Endothelial cell of umbilical vein (primary cell): ENCODE results near the gene NHS.

ENCODE experiments used
- POLR2A ChIP-seq: IDR thresholded peaks from 2 replicates; pipeline ENCODE4 v1.6.1; 2012; ENCODE audit warnings: low read depth, mild to moderate bottlenecking, control low read depth, low read length
- TF ChIP-seq, protein P1 (sequence below), 2 donors: IDR thresholded peaks; 1 replicate in 1 of 2; 2 replicates in 1 of 2; pipeline ENCODE4 v1.5.1; 2011; ENCODE audit warnings: low read length in 2 of 2, mild to moderate bottlenecking in 2 of 2, moderate library complexity in 2 of 2, control low read depth in 1 of 2, inconsistent platforms in 1 of 2, low read depth in 1 of 2; ENCODE audit not compliant: insufficient read depth in 1 of 2; ENCODE audit errors: extremely low read depth in 1 of 2
- TF ChIP-seq, protein P2 (sequence below): IDR thresholded peaks from 2 replicates; pipeline ENCODE4 v1.6.1; 2011; ENCODE audit not compliant: insufficient read depth, insufficient read length

DNA sequence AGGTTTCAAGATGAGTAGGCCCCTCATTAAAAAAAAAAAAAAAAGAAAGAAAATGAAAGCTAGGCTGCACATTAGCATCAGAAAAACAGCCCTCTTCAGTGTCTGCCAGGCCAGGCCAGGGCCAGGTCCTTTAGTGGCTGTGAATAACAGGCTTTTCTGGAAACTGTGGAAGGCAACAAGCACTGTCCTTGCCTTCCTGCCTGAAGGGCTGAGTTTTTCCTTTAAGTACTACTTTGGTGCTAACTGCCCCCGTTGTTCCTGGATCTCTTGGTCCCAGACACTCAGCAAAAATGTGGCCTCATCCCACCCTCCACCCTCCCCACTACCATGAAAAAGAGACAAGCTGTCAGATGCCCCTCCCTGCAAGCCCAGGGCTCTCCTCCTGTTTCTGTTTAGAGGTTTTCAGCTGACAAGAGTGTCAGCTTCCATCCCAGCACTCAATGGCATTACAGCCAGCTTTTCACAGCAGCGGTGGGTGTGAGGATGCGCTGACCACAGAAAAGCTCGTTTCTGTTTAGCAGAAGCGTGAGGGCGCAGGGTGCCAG, 174.2 kb downstream of the NHS start:
- TF ChIP-seq, protein P1, sequence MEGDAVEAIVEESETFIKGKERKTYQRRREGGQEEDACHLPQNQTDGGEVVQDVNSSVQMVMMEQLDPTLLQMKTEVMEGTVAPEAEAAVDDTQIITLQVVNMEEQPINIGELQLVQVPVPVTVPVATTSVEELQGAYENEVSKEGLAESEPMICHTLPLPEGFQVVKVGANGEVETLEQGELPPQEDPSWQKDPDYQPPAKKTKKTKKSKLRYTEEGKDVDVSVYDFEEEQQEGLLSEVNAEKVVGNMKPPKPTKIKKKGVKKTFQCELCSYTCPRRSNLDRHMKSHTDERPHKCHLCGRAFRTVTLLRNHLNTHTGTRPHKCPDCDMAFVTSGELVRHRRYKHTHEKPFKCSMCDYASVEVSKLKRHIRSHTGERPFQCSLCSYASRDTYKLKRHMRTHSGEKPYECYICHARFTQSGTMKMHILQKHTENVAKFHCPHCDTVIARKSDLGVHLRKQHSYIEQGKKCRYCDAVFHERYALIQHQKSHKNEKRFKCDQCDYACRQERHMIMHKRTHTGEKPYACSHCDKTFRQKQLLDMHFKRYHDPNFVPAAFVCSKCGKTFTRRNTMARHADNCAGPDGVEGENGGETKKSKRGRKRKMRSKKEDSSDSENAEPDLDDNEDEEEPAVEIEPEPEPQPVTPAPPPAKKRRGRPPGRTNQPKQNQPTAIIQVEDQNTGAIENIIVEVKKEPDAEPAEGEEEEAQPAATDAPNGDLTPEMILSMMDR (IDR thresholded peaks at IDR 0.05; ENCODE audit: extremely low read depth in 1 of 2, insufficient read depth in 1 of 2, low read depth in 1 of 2, low read length in 2 of 2), result no peak
- TF ChIP-seq, protein P2, sequence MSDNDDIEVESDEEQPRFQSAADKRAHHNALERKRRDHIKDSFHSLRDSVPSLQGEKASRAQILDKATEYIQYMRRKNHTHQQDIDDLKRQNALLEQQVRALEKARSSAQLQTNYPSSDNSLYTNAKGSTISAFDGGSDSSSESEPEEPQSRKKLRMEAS, result no peak
- no peak for TF ChIP-seq POLR2A
